Measurements from ENCODE around the gene DCST2.

Gene DCST2

GRCh38 chr1:155008015-155008941, 25.3 kb downstream of the DCST2 start:
- DNase-seq = no peak

- DNase-seq = no peak
Measured at GRCh38 chr1:155007251-155007828, 26.2 kb downstream of the DCST2 start.

- DNase-seq = no peak
Measured at GRCh38 chr1:155006601-155007101, 26.9 kb downstream of the DCST2 start.

GRCh38 chr1:155005076-155006011, 28.2 kb downstream of the DCST2 start:
- DNase-seq = no peak

- DNase-seq = no peak
Measured at GRCh38 chr1:155004352-155005075, 29.1 kb downstream of the DCST2 start.

GRCh38 chr1:155003766-155004351, 29.7 kb downstream of the DCST2 start:
- DNase-seq = no peak

GRCh38 chr1:155003227-155003765, 30.3 kb downstream of the DCST2 start:
- no peak for DNase-seq

- no peak for DNase-seq
Measured at GRCh38 chr1:155002464-155003226, 30.9 kb downstream of the DCST2 start, which contains the start of gene ZBTB7B. Gene ZBTB7B (plus strand): TSS chr1:155002802. CDS start chr1:155014661, 11,859 bp downstream.

- peak; percentile 99 for DNase-seq
Measured at GRCh38 chr1:155001675-155002463, 31.7 kb downstream of the DCST2 start.

- peak; percentile 32 for DNase-seq
Measured at GRCh38 chr1:155001425-155001674, 32.2 kb downstream of the DCST2 start.

GRCh38 chr1:155000726-155001424, 32.7 kb downstream of the DCST2 start:
- peak; percentile 83 for DNase-seq

GRCh38 chr1:155000411-155000725, 33.2 kb downstream of the DCST2 start:
- DNase-seq = no peak

- DNase-seq = no peak
Measured at GRCh38 chr1:154999571-155000410, 33.8 kb downstream of the DCST2 start.

GRCh38 chr1:154998818-154999570, 34.6 kb downstream of the DCST2 start:
- DNase-seq = peak; percentile 75

GRCh38 chr1:154998201-154998780, 35.3 kb downstream of the DCST2 start:
- DNase-seq = no peak

- no peak for DNase-seq
Measured at GRCh38 chr1:154996966-154997701, 36.4 kb downstream of the DCST2 start.
